Measurements from ENCODE around the gene TCF4.

Gene TCF4

GRCh38 chr18:55541571-55541970 is 46.4 kb downstream of the TCF4 start:
- no peak for DNase-seq

GRCh38 chr18:55539240-55539639 is 48.8 kb downstream of the TCF4 start:
- no peak for DNase-seq

- no peak for DNase-seq
Measured at GRCh38 chr18:55534996-55535395, 53.0 kb downstream of the TCF4 start.

GRCh38 chr18:55534547-55534946 is 53.4 kb downstream of the TCF4 start:
- no peak for DNase-seq

GRCh38 chr18:55530166-55530565 is 57.8 kb downstream of the TCF4 start:
- DNase-seq = no peak

GRCh38 chr18:55529581-55529980 is 58.4 kb downstream of the TCF4 start:
- no peak for DNase-seq

- no peak for DNase-seq
Measured at GRCh38 chr18:55525845-55526244, 62.1 kb downstream of the TCF4 start.

- DNase-seq = no peak
Measured at GRCh38 chr18:55524353-55525073, 63.5 kb downstream of the TCF4 start.

GRCh38 chr18:55523001-55523400 is 65.0 kb downstream of the TCF4 start:
- no peak for DNase-seq

- no peak for DNase-seq
Measured at GRCh38 chr18:55522011-55522410, 66.0 kb downstream of the TCF4 start.

GRCh38 chr18:55517055-55517454 is 70.9 kb downstream of the TCF4 start:
- no peak for DNase-seq

- DNase-seq = no peak
Measured at GRCh38 chr18:55515941-55516710, 71.9 kb downstream of the TCF4 start.

GRCh38 chr18:55515214-55515613 is 72.8 kb downstream of the TCF4 start:
- DNase-seq = no peak

GRCh38 chr18:55513161-55513560 is 74.8 kb downstream of the TCF4 start:
- DNase-seq = no peak

- no peak for DNase-seq
Measured at GRCh38 chr18:55511277-55511676, 76.7 kb downstream of the TCF4 start.

GRCh38 chr18:55510809-55511208 is 77.2 kb downstream of the TCF4 start:
- DNase-seq = no peak

GRCh38 chr18:55509631-55510324 is 78.2 kb downstream of the TCF4 start:
- DNase-seq = no peak

GRCh38 chr18:55508651-55509050 is 79.3 kb downstream of the TCF4 start:
- DNase-seq = no peak

- no peak for DNase-seq
Measured at GRCh38 chr18:55506074-55506473, 81.9 kb downstream of the TCF4 start.

GRCh38 chr18:55504808-55505207 is 83.2 kb downstream of the TCF4 start:
- DNase-seq = no peak

- no peak for DNase-seq
Measured at GRCh38 chr18:55503167-55503820, 84.7 kb downstream of the TCF4 start.

GRCh38 chr18:55501982-55502710 is 85.8 kb downstream of the TCF4 start:
- DNase-seq = no peak

- DNase-seq = no peak
Measured at GRCh38 chr18:55501579-55501978, 86.4 kb downstream of the TCF4 start.
